GM12874 (cell line): Measurements from ENCODE around the gene NOP14.

ENCODE experiments used
- CTCF ChIP-seq: IDR thresholded peaks from 2 replicates; pipeline ENCODE4 v1.5.1; 2011; ENCODE audit warnings: low read depth, mild to moderate bottlenecking, control low read depth, low read length, moderate library complexity; ENCODE audit not compliant: insufficient read depth

NOP14 gene

GRCh38 chr4:2929469-2929868, 33.7 kb downstream of the NOP14 start:
- TF ChIP-seq CTCF: no peak

- no peak for TF ChIP-seq CTCF
These were observed 34.7 kb downstream of the NOP14 start for GRCh38 chr4:2928242-2929176.

- TF ChIP-seq CTCF: no peak
These were observed 35.5 kb downstream of the NOP14 start for GRCh38 chr4:2927696-2928075.

- TF ChIP-seq CTCF: no peak
These were observed 36.0 kb downstream of the NOP14 start for GRCh38 chr4:2927016-2927695.

- TF ChIP-seq CTCF: no peak
These were observed 37.0 kb downstream of the NOP14 start for GRCh38 chr4:2925931-2926860.

GRCh38 chr4:2925496-2925895, 37.7 kb downstream of the NOP14 start:
- no peak for TF ChIP-seq CTCF
